ENCODE results near the gene ARRB2. TPM values are rescaled to one million over a fixed set of nuclear protein-coding genes. Genes with fewer than 3 reads are reported as not detected.

ARRB2 gene
- total and polyA plus RNA-seq, 2 of the 13 experiments (the other 11 are each of a cell fraction or from before 2014, with no cell fraction given), result 21.5 to 49.2 TPM

GRCh38 chr17:4709794-4710692 lies at the start of gene ARRB2 (continued):
- TF ChIP-seq E2F2 (CRISPR knock-in tag; IDR thresholded peaks at IDR 0.05; ENCODE audit: borderline replicate concordance), result no peak
- no peak for TF ChIP-seq ZNF850 (CRISPR knock-in tag; conservative IDR thresholded peaks at IDR 0.05)
- TF ChIP-seq ZNF276 (CRISPR knock-in tag; IDR thresholded peaks at IDR 0.05; ENCODE audit: low read depth), result no peak
- no peak for TF ChIP-seq CSRNP2 (CRISPR knock-in tag; conservative IDR thresholded peaks at IDR 0.05; ENCODE audit: low read depth)
- TF ChIP-seq TP53 (CRISPR knock-in tag; conservative IDR thresholded peaks at IDR 0.05), result no peak
- peak; percentile 72 for TF ChIP-seq FOSL2 (CRISPR knock-in tag; IDR thresholded peaks at IDR 0.05)
- TF ChIP-seq ATRX (CRISPR knock-in tag; IDR thresholded peaks at IDR 0.05; ENCODE audit: borderline replicate concordance), result no peak
- TF ChIP-seq, protein P1, sequence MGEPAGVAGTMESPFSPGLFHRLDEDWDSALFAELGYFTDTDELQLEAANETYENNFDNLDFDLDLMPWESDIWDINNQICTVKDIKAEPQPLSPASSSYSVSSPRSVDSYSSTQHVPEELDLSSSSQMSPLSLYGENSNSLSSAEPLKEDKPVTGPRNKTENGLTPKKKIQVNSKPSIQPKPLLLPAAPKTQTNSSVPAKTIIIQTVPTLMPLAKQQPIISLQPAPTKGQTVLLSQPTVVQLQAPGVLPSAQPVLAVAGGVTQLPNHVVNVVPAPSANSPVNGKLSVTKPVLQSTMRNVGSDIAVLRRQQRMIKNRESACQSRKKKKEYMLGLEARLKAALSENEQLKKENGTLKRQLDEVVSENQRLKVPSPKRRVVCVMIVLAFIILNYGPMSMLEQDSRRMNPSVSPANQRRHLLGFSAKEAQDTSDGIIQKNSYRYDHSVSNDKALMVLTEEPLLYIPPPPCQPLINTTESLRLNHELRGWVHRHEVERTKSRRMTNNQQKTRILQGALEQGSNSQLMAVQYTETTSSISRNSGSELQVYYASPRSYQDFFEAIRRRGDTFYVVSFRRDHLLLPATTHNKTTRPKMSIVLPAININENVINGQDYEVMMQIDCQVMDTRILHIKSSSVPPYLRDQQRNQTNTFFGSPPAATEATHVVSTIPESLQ (CRISPR knock-in tag; conservative IDR thresholded peaks at IDR 0.05), result no peak
- 0 out of 2 replicates have a peak, but pooled peaks have one; percentile 48 for TF ChIP-seq ZNF790 (CRISPR knock-in tag; IDR thresholded peaks at IDR 0.05; ENCODE audit: borderline replicate concordance)
- TF ChIP-seq BRCA1 (CRISPR knock-in tag; IDR thresholded peaks at IDR 0.05), result no peak
- no peak for TF ChIP-seq KIAA2018 (CRISPR knock-in tag; IDR thresholded peaks at IDR 0.05; ENCODE audit: borderline replicate concordance)
- peak; percentile 48; the same call in 1 of the 2 replicates for TF ChIP-seq ZNF709 (CRISPR knock-in tag; IDR thresholded peaks at IDR 0.05)

Measured in HepG2 (cell line).